ENCODE measurements around the gene THAP8. TPM values are rescaled to one million over a fixed set of nuclear protein-coding genes. Genes with fewer than 3 reads are reported as not detected.

Gene THAP8
- total and polyA plus RNA-seq, 2 of the 13 experiments (the other 11 are each of a cell fraction or from before 2014, with no cell fraction given), result 1.7 to 3.7 TPM

- no peak for TF ChIP-seq NFAT5 (CRISPR knock-in tag; IDR thresholded peaks at IDR 0.05)
- TF ChIP-seq ZNF407 (CRISPR knock-in tag; IDR thresholded peaks at IDR 0.05; ENCODE audit: not compliant biosample characterization), result no peak
- TF ChIP-seq ZMYM2 (CRISPR knock-in tag; IDR thresholded peaks at IDR 0.05), result no peak
- no peak for TF ChIP-seq ZMAT5 (CRISPR knock-in tag; IDR thresholded peaks at IDR 0.05; ENCODE audit: borderline replicate concordance, low read depth)
- TF ChIP-seq PRDM15 (CRISPR knock-in tag; IDR thresholded peaks at IDR 0.05), result no peak
- no peak for TF ChIP-seq HHEX (CRISPR knock-in tag; IDR thresholded peaks at IDR 0.05)
- TF ChIP-seq AGO2 (optimal IDR thresholded peaks at IDR 0.05; ENCODE audit: low read depth, low read length), result no peak
- no peak for TF ChIP-seq ZEB1 (IDR thresholded peaks at IDR 0.05; ENCODE audit: insufficient replicate concordance, low read depth)
- TF ChIP-seq ZNF782 (CRISPR knock-in tag; IDR thresholded peaks at IDR 0.05; ENCODE audit: borderline replicate concordance), result peak; percentile 99; the same call in 1 of the 2 replicates
Observed at GRCh38 chr19:35990771-35991730, 63.0 kb downstream of the THAP8 start (continued).
